ENCODE results near the gene LACRT.
"Not testable (repeated sequence)": the region's sequence is repeated elsewhere in the genome, so short reads cannot be mapped to it uniquely, and the experiment has no call there.

LACRT gene

DNA sequence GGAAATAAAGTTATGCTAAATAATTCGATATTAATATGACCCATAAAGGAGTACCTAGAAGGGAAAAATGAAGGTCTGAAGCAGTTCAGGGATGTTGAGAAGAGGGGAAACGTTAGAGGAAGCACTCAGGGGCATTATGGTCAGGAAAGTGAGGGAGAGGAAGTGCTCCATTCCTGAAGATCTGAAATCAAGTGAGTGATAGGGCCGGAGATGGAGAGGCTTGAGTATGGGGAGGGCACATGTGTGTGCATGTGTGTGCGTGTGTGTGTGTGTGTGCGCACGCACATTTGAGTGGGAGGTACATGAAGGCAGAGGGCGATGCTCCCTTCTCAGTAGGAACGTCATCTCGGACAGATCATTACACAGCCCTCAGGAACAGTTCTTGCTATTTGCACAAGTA is 18.3 kb upstream of the LACRT start:
- no peak for TF ChIP-seq ZFX (IDR thresholded peaks at IDR 0.05; ENCODE audit: borderline replicate concordance)
- TF ChIP-seq, protein P1, sequence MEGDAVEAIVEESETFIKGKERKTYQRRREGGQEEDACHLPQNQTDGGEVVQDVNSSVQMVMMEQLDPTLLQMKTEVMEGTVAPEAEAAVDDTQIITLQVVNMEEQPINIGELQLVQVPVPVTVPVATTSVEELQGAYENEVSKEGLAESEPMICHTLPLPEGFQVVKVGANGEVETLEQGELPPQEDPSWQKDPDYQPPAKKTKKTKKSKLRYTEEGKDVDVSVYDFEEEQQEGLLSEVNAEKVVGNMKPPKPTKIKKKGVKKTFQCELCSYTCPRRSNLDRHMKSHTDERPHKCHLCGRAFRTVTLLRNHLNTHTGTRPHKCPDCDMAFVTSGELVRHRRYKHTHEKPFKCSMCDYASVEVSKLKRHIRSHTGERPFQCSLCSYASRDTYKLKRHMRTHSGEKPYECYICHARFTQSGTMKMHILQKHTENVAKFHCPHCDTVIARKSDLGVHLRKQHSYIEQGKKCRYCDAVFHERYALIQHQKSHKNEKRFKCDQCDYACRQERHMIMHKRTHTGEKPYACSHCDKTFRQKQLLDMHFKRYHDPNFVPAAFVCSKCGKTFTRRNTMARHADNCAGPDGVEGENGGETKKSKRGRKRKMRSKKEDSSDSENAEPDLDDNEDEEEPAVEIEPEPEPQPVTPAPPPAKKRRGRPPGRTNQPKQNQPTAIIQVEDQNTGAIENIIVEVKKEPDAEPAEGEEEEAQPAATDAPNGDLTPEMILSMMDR (IDR thresholded peaks at IDR 0.05): no peak
- H3K27ac ChIP-seq: no peak overlapping the region

DNA sequence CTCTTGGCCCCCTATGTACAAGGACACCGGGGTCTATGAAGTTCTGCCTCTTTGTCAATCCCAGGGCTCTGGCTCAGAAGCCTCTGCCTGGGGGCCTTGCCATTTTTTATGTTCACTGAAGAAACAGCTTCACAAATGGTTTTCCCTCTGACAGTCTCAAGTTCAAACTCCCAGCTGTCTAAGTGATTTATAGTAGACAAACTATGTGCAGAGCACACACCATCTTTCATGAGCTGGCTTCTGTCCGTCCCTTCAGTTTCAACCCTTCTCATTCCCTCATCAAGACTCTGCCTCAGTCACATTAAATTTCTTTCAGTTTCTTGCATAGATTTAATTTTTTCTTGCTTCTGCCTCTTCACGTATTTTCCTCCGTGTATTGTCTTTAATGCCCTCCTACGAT is 16.2 kb upstream of the LACRT start:
- TF ChIP-seq, protein P1 (IDR thresholded peaks at IDR 0.05): no peak
- no peak overlapping the region for H3K27ac ChIP-seq

DNA sequence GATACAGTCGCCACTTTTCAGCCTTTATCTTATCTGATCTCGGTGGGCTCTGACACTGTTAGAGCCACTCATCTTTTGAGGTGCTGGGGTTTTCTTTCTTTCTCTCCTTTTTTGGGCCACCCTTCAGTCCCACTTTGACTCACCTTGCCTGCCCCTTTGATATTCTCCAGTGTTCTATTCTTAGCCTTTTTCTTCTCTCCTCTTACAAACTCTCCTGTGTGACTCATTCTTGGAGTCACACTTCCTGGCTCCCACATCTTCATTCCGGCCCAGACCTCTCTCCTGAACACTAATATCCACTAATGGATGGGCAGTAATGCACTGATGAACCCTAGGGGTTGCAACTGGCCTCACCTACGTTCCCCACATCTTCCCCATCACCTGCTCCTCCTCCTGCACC is 15.7 kb upstream of the LACRT start:
- TF ChIP-seq ZFX (IDR thresholded peaks at IDR 0.05; ENCODE audit: borderline replicate concordance): no peak
- TF ChIP-seq, protein P1 (IDR thresholded peaks at IDR 0.05): no peak
- no peak overlapping the region for H3K27ac ChIP-seq

DNA sequence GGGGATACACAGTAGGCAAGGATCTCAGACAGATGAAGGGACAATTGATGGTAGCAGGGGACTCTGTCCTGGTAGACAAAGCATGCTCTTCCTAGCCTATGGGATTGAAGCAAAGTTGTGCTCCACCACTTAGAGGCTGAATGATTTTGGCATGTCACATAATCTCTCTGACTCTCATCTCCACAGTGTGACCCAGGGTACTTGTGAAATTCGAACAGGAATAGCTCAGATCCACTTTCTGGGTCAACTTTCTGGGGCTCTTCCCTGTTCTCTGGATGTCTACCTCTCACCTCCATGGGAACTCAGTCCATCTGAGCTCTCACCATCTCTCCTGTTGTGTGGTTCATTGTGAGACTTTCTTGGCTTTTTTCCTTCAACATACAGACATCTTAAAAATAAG is 15.1 kb upstream of the LACRT start:
- TF ChIP-seq, protein P1 (IDR thresholded peaks at IDR 0.05): no peak
- TF ChIP-seq ZFX (IDR thresholded peaks at IDR 0.05; ENCODE audit: borderline replicate concordance): no peak
- no peak overlapping the region for H3K27ac ChIP-seq

DNA sequence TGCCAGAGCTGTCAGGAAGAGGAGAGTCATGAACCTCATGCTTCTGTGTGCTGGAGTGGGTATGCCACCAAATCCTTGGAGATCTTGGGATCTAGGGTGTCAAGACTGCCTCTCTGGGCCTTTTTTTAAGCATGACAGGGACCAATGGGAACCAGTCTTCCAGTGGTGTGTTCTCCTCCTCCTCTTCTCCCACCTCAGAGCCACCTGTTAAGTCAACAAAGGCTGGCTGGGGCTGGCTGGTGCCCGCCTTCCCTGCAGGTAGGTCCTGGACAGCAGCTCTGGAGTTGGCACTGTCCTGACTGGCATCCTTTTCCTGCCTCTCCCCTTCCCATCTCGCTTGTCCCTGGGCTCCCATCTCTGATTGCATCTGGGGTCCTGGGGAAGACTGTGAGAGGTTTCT is 13.6 kb upstream of the LACRT start, which contains the start of gene DCD:
Gene DCD, minus strand, starts transcription at position 101 of the 400 bp plus-strand sequence. Its CDS starts 62 bp downstream, at position 39.
- TF ChIP-seq, protein P1 (IDR thresholded peaks at IDR 0.05): no peak
- no peak for TF ChIP-seq ZFX (IDR thresholded peaks at IDR 0.05; ENCODE audit: borderline replicate concordance)
- H3K27ac ChIP-seq: no peak within 1 kb of the TSS

DNA sequence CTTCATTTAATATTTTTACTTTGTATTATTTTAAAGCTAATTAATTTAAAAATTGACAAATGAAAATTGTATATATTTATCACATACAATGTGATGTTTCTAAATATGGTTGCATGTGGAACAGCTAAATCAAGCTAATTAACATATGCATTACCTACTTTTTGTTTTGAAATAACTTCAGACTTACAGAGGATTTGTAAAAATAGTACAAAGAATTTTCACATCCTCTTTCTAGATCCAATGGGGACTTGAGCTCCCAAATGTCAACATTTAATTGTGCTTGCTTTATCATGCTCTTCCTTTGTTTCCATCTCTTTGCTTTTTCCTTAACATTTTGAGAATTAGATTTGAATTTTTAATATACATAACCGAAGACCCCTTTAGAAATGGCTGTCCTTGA is 6.9 kb upstream of the LACRT start:
- H3K27ac ChIP-seq: no peak overlapping the region
- TF ChIP-seq, protein P1 (IDR thresholded peaks at IDR 0.05): no peak
- TF ChIP-seq ZFX (IDR thresholded peaks at IDR 0.05; ENCODE audit: borderline replicate concordance): no peak

DNA sequence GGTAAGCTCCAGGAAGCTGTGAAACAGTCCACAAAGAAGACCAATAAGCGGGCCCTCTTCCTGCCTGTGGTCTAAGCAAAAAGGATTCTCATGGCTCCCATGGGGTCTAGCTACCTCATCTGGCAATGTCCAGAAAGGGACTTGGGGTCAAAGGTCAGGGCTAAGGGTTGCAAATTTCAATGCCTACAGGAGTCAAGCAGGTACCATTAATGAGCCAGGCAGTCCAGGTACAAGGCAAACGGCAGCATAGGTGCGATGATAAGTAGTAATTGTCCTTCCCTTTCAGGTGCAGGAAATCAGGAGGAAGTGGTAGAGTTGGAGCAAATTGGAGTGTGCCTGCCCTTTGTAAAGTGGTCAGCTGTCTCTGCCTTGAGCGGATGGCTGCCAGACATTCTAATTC is 6.4 kb upstream of the LACRT start:
- no peak overlapping the region for H3K27ac ChIP-seq
- no peak for TF ChIP-seq ZFX (IDR thresholded peaks at IDR 0.05; ENCODE audit: borderline replicate concordance)
- TF ChIP-seq, protein P1 (IDR thresholded peaks at IDR 0.05): no peak

DNA sequence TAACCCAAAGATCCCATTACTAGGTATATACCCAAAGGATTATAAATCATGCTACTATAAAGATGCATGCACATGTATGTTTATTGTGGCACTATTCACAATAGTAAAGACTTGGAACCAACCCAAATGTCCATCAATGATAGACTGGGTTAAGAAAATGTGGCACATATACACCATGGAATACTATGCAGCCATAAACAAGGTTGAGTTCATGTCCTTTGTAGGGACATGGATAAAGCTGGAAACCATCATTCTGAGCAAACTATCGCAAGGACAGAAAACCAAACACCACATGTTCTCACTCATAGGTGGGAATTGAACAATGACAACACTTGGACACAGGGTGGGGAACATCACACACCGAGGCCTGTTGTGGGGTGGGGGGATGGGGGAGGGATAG is 4.4 kb upstream of the LACRT start:
- not testable (repeated sequence) for H3K27ac ChIP-seq
